HUDEP-2 (cell line): Measurements from ENCODE around the gene KDM4E.
"Not testable (repeated sequence)": the region's sequence is repeated elsewhere in the genome, so short reads cannot be mapped to it uniquely, and the experiment has no call there.

ENCODE experiments used
- DNase-seq, 76 experiments: peaks; one replicate each; lab custom pipeline; 2025; ENCODE audit not compliant: unreplicated experiment in 76 of 76; lab: John Stamatoyannopoulos, UW

Gene KDM4E

DNA sequence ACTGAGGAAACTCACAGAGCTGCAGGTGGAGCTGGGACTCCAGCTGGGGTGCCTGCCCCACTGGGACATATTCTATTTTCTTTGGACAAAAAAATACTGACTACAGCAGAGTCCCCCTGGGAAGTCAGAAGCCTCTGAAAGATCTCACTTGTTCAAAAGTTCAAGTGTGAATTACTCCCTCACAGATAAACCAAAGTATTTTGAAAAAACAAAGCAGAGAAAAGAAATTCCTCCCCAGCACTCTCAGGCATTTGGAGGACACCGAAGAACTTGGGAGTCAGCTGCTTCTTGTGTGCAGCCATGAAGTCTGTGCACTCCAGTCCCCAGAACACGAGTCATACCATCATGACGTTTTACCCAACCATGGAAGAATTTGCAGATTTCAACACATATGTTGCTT lies 24.1 kb downstream of the KDM4E start, which contains the start of gene KDM4F:
Gene KDM4F, plus strand, starts transcription at position 301 of the 400 bp plus-strand sequence.
- DNase-seq: not testable (repeated sequence)

DNA sequence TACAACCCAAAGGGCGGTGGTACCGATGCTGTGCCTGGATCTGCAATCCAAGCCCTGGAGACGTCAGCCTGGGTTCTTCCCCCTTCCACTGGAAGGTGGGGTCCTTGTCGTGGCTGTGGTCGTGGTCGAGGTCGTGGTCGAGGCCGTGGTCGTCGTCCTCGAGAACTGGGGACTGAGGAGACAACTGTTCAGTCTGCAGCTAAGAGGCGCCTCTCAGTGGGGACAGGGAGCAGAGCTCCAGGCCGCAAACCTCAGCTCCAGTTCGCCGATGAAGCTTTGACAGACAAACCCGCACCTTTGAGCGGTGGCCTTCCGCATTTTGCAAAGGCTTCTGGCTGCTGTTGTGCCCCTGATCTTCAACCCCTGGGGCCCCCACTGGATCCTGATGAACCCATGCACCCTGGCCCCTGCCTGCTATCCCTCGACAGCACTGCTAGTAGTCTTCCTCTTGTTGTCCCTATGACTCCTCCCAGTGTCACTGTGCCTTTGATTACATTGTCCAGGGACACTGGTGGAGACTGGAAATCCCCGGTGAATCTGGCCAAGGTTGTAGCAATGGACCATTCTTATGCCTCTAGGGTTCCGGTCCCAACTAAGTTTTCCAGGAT lies 25.6 kb downstream of the KDM4E start:
- no peak for DNase-seq

DNA sequence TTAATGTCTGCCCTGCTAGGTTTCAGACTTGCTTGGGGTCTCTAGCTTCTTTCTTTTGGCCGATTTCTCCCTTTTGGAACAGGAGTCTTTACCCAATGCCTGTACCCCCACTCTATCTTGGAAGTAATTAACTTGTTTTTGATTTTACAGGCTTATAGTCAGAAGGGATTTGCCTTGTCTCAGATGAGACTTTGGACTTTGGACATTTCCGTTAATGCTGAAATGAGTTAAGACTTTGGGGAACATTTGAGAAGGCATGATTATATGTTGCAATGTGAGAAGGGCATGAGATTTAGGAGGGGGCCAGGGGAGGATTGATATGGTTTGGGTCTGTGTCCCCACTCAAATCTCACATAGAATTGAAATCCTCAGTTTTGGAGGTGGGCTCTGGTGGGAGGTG lies 29.3 kb downstream of the KDM4E start:
- no peak for DNase-seq

DNA sequence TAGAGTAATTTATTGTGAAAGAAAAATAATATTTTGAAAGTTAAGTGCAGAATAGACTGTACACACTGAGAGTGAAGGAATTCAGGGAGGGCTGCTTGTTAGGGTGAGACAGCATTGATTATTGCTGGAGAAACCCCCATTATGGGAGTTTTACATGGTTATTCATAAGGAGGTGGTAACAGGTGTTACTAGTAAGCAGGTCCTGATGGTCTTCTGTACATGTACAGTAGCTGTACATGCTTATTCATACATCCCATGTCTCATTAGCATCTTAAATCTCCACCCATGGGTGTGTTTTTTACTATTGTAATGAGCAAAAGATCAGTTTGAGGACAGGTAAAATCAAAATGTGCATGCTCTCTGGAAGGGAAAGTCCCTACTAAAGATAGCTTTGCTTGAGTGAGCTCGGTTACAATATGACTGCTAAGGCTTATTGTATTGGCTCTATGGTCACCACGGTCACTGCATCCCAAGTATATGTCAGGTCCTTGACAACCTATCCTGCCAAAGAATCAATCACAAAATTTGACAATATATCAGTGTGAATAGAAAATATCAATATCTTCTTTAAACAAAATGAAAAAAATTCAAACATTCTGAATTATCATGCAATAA lies 30.3 kb downstream of the KDM4E start:
- DNase-seq: no peak

DNA sequence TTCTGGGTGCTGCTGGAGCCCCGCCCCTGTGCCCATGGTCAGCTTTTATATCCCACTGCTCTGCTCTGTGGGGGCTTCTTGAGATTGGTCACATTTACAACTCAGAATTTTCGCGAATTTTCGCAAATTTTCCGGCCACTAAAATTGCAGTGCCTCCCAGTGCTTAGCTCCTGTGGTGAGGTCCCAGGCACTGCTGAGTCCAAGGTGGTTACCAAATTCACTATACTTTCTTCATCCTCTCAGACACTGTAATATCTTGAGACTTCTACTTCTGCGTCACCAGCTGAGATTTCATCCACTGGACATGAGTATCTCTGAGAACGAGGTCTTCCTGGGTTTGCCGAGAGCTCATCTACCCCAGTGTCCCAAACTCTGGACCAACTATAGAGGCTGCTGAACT lies 32.9 kb downstream of the KDM4E start:
- no peak for DNase-seq

DNA sequence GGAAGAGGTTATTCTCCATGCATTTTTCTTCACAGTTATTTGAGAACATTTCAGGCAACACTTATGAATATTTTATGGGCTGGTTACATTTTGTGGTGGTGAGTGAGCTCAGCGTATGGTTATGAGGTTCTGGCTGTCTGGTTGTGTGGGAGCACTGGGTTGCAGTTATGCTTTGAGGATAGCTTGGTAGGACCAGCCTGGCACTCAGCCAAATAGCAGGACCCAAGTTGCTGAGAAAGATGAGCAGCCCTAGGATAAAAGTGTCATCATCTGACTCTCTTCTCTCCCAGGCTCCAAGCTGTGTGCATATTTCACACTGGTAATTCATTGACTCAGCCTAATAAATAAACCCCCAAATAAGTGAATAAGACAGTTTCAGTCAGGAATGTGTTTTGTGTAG lies 33.6 kb downstream of the KDM4E start:
- DNase-seq: no peak

DNA sequence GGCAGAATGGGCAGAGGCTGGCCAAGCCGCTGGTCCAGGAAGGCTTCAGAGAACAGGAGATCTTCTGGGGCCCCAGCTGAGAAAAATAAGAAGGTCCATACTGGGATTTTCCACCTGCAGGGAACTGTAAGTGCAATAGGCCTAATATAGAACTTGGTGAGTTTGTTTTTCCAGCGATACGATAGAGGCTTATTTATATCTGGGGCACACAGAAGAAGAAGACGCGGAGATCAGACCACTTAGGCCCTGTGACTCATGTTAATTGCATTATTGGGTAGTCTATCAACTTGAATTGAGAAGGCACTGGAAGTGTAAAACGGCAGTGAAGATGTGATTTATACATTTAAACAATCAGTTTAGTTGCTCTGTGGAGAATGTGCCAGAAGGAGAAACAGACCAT lies 34.0 kb downstream of the KDM4E start:
- no peak for DNase-seq

DNA sequence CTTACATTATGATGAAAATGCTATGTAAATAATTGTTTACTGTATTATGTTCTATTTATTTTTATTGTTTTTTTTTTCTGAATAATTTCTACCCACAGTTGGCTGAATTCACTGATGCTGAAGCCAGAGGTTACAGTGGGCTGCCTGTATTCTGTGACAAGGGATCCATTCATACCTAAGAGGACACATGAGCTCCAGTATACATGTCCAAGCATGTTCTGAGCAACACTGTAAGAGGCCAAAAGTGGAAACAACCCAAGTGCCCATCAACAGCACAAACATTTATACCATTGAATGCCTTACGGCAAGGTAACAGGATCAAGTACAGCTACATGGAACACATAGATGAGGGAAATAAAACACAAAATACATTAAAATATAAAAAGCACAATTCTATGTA lies 40.3 kb downstream of the KDM4E start:
- DNase-seq: no peak

DNA sequence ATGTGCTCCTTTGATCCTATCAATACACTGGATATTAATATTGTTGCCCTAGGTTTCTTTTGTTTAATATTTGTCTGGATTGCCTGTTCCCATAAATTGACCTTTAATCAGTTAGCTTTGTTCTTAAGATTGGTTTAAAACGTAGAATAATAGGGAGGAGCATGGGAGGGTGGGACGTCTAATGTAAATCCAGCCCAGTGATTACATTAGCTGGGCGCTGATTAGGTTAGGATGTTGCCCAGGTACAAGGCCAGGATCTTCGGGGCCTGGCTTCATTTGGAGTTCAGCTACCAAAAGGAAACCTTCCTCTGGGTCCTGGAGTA lies 41.6 kb downstream of the KDM4E start, which contains the start of gene SRSF8:
Gene SRSF8, plus strand, starts transcription at position 204 of the 323 bp plus-strand sequence. CDS start 308 bp downstream, outside the sequence.
- peak in 1 of 76 experiments; percentile 48 for DNase-seq

DNA sequence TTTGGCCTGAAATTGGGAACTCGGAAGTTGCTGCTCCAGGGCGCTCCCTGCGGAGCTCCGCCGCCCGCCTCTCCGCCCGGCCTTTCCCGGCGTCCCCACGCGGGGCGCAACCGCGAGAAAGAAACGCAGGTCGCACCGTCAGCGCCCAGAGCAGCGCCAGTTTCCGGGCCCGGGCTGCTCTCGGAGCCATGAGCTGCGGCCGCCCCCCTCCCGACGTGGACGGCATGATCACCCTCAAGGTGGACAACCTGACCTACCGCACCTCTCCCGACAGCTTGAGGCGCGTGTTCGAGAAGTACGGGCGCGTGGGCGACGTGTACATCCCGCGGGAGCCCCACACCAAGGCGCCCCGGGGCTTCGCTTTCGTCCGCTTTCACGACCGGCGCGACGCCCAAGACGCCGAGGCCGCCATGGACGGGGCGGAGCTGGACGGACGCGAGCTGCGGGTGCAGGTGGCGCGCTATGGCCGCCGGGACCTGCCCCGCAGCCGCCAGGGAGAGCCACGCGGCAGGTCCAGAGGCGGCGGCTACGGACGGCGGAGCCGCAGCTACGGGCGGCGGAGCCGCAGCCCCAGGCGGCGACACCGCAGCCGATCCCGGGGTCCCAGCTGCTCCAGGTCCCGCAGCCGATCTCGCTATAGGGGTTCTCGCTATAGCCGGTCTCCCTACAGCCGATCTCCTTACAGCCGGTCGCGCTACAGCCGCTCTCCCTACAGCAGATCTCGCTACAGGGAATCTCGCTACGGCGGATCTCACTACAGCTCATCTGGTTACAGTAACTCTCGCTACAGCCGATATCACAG lies 42.2 kb downstream of the KDM4E start:
- peak in 70 of 76 experiments; percentile 8 to 78 (median 56) for DNase-seq

DNA sequence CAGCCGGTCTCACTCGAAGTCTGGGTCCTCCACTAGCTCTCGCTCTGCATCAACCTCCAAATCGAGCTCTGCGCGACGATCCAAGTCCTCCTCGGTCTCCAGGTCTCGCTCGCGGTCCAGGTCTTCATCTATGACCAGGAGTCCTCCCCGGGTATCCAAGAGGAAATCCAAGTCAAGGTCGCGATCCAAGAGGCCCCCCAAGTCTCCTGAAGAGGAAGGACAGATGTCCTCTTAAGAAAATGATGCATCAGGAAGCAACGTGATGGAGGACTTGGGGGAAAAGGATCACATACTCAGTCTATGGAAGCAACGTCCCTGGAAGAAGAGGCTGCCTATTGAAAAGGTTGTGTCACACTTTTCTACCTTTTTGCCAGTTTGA lies 42.8 kb downstream of the KDM4E start:
- DNase-seq: peak in 5 of 76 experiments; percentile 12 to 71 (median 32)

DNA sequence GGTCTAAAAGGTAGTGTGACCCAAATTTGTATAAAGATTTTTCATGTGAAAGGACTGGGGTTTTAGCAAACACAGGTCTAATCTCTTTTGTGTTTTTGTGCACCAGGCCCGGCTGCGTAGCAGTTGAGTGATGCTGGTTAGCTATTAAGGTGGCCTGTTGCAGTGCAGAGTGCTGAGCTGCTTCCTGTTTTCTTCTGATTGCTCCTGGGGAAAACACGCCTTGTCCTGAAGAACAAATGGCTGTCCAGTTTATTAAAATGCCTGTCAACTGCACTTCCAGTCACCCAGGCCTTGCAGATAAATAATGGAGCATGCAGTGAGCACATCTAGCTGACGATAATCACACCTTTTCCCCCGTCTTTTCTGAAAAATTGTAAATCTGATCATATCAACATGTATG lies 43.5 kb downstream of the KDM4E start:
- DNase-seq: peak in 73 of 76 experiments; percentile 45 to 95 (median 77)

DNA sequence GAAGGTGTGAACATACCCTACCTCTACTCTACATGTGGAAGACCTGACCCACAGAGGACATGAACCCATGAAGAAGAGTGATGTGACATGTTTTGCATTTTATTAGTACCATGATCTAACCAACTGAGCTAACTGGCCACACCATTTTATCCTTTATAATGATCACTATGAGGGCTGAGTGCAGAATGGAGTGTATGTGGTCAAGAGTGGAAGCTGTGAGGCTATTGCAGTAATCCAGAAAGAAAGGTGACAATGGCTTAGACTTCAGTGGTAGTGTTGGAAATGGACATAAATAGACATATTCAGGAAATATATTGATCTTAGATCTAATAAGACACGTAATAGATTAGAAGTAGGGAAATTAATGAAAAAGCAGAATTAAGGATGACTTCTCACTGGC lies 45.4 kb downstream of the KDM4E start:
- no peak for DNase-seq

DNA sequence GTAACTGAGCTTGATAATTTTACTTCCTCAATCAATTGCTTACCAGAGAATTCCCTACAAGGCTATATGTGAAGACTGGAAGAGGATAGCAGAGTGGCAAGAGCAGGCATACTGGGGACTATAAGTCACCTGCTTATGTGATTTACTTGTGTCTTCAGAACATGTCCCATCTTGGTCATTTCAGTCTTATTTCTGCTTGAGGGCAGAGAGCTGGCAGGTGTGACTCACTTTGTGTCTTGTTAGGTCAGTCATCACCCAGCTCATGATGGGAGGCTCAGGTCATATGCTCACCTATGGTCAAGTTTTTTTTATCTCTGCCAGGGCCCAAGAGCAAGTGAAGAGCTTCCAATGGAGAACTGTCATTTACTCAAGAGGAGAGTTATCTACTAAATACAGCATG lies 47.9 kb downstream of the KDM4E start:
- DNase-seq: no peak

DNA sequence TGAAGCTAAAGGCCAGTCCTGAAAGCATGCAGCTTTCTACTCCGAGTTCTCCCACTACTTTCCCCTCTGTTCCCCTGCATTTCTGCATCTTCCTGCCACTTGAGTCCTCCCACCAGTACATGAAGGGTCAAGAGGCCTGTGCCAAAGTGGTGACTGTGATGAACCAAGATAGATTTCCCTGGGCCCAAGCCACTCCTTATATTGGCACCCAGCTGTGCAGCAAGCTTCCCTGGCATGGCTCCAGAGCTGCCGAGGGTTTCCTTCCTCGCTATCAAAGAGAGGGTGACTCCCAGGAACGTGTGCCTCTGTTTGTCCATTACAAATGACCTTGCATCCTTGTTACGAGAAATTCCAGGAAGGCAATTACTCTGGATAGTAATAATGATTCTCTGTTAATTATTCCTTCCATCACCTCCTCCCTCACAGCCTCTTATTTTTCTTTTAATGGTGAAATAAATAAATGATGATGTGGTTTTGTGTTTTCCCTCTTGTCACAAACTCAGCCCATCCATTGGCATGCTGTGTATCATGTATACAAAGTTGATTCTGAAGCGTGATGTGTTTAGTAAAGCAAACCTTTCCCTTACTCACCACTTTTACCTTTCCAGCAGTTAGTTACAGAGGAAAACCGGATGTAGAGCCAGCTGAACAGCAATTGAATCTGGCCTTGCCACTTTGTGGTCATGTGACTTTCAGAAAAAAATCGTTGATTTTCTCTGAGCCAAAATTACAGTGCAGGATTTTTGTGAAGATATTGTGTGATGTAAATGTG lies 49.9 kb downstream of the KDM4E start:
- DNase-seq: peak in 69 of 76 experiments; percentile 15 to 86 (median 56)

DNA sequence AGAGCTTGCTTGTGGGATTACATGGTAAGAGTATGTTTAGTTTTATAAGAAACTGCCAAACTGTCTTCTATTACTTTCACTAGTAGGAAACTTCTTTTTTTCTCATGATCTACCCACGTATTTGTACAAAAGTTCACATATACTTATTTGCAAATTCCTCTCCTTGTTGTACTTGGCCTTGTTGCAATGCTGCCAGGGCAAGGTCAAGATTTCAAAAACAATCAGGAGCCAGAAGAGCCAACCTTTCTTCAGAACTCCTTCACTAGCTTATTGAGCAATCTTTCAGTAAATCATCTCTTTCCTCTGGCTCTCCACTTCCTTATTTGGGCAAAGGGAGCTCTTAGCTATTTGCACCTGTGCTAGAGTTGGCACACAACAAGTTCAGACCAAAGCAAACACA lies 51.4 kb downstream of the KDM4E start:
- no peak for DNase-seq

DNA sequence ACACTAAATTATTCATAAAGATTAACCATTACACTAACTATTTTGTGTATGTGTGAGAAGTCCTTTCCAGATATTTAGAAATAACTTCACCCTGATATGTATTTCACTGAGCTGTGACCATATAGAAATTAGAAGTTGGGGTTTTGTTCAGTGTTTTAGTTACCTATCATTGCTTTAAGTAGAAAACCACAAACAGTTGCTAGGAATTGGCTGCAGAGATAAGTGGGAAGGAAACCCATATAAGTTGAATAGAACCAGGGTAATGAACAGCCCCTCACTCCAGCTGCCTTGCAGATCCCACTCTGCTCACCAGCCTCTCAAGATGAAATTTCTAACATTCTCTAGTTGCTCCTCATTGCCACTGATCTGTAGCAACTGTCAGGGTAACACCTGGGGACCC lies 51.9 kb downstream of the KDM4E start:
- DNase-seq: no peak
